GM12878 (cell line): Measurements from ENCODE around the gene FOXP4. TPM values are rescaled to one million over a fixed set of nuclear protein-coding genes. Genes with fewer than 3 reads are reported as not detected.

Source experiments
- ATAC-seq: fragments of 200-7000 bp; cut with Tn5 transposase; 3 replicates; pipeline ENCODE4 v1.9.1; 2020; ENCODE audit warnings: mild to moderate bottlenecking, moderate library complexity
- BruUV-seq: library from RNA; stranded (reverse); fragments of 400-500 nt; replicated peaks from 2 replicates; lab custom pipeline; 2021; lab: Mats Ljungman, UMichigan
- CTCF ChIA-PET: fragments of 300-600 bp; sonication (Branson Sonifier 250); formaldehyde crosslinking; extraction: SDS; loops from one replicate; lab custom pipeline; 2021; ENCODE audit warnings: inconsistent platforms; lab: Yijun Ruan, JAX
- POLR2A ChIA-PET: fragments of 350-600 bp; formaldehyde crosslinking; extraction: SDS; loops from one replicate; lab custom pipeline; 2021; ENCODE audit warnings: inconsistent platforms; lab: Charles Lee
- RAD21 ChIA-PET: fragments of 300-600 bp; sonication (Branson Sonifier 250); formaldehyde crosslinking; loops from one replicate; lab custom pipeline; 2023; ENCODE audit warnings: antibody characterized with exemption; ENCODE audit not compliant: unreplicated experiment; lab: Charles Lee
- SMC1A ChIA-PET: fragments of 300-600 bp; sonication (Branson Sonifier 250); formaldehyde crosslinking; loops from one replicate; lab custom pipeline; 2023; ENCODE audit not compliant: unreplicated experiment, uncharacterized antibody; lab: Charles Lee
- DNase-seq: peaks from one replicate; pipeline ENCODE4 v3.0.0-alpha.2; 2011; ENCODE audit warnings: low read depth, low spot score
- FAIRE-seq: peaks from 3 replicates; lab custom pipeline; 2011; peaks lifted over from hg19 to GRCh38; lab: Jason Lieb, UNC
- H2AFZ ChIP-seq: 2 replicates; pipeline ENCODE4 v1.6.0; 2011; ENCODE audit warnings: low read depth, low read length, control low read depth; ENCODE audit not compliant: control insufficient read depth
- H3K27ac ChIP-seq: 2 replicates; pipeline ENCODE4 v1.5.1; 2011; ENCODE audit warnings: control low read depth; ENCODE audit not compliant: control insufficient read depth, insufficient read depth
- H3K27me3 ChIP-seq, 2 experiments: replicated peaks in 1 of 2; 2 replicates each; pipeline versions ENCODE4 v1.6.0 to v1.6.1; 2011; ENCODE audit warnings: low read length in 1 of 2; ENCODE audit not compliant: control insufficient read depth in 2 of 2, insufficient read depth in 2 of 2
- H3K36me3 ChIP-seq, 2 experiments: 2 replicates each; pipeline ENCODE4 v1.5.1; 2011; ENCODE audit warnings: low read length in 1 of 2; ENCODE audit not compliant: control insufficient read depth in 2 of 2, insufficient read depth in 2 of 2
- H3K4me1 ChIP-seq: 2 replicates; pipeline ENCODE4 v1.6.1; 2011; ENCODE audit warnings: mild to moderate bottlenecking, low read length, moderate library complexity, mixed read lengths; ENCODE audit not compliant: control insufficient read depth, insufficient read depth
- H3K4me2 ChIP-seq: 2 replicates; pipeline ENCODE4 v1.6.0; 2011; ENCODE audit warnings: control low read depth; ENCODE audit not compliant: control insufficient read depth, insufficient read depth
- H3K4me3 ChIP-seq: fragments of 200-600 bp; sonication (generic); 2 replicates; pipeline ENCODE4 v1.5.1; 2016
- H3K79me2 ChIP-seq: 2 replicates; pipeline ENCODE4 v1.6.0; 2011; ENCODE audit warnings: low read length; ENCODE audit not compliant: control insufficient read depth, insufficient read depth
- H3K9ac ChIP-seq: 2 replicates; pipeline ENCODE4 v1.8.0; 2011; ENCODE audit warnings: low read length, control low read depth, mixed read lengths; ENCODE audit not compliant: control insufficient read depth, insufficient read depth
- H3K9me3 ChIP-seq: replicated peaks from 3 replicates; pipeline ENCODE4 v1.5.1; 2011; ENCODE audit warnings: mild to moderate bottlenecking, low read length; ENCODE audit not compliant: control insufficient read depth, insufficient read depth
- H4K20me1 ChIP-seq: 2 replicates; pipeline ENCODE4 v1.6.0; 2011; ENCODE audit not compliant: control insufficient read depth, insufficient read depth
- GATAD2B ChIP-seq: fragments of 450-650 bp; conservative IDR thresholded peaks from 2 replicates; pipeline ENCODE4 v1.6.1; 2017; ENCODE audit warnings: low read depth, mild to moderate bottlenecking, moderate library complexity
- HDGF ChIP-seq: fragments of 450-650 bp; IDR thresholded peaks from 2 replicates; pipeline ENCODE4 v1.6.1; 2016; ENCODE audit warnings: antibody characterized with exemption
- ZBTB4 ChIP-seq: fragments of 450-650 bp; formaldehyde crosslinking; IDR thresholded peaks from 2 replicates; pipeline ENCODE4 v1.4.0; 2022; ENCODE audit warnings: mild to moderate bottlenecking, moderate library complexity
- whole genome bisulfite sequencing: methylation state at CpG from one replicate; pipeline ENCODE4 v1.1.6; 2016; ENCODE audit warnings: low lambda C conversion rate; ENCODE audit not compliant: insufficient replicate concordance, insufficient coverage; ENCODE audit errors: missing lambda C conversion rate; 5-methylcytosine and 5-hydroxymethylcytosine counted together
- in situ Hi-C: fragments of 300-500 bp; cut with MboI; formaldehyde crosslinking; loops from 9 replicates; pipeline ENCODE4 v1.14.3; 2018; ENCODE audit warnings: mixed read lengths
- intact Hi-C: fragments of 100-400 bp; cut with micrococcal nuclease; formaldehyde crosslinking; loops from one replicate; pipeline ENCODE4 v1.14.2; 2022; ENCODE audit not compliant: unreplicated experiment
- polyA plus RNA-seq, 11 experiments: library from polyadenylated mRNA; depleted of rRNA in 4 of 11; unstranded in 6 of 11; stranded (reverse) in 5 of 11; fragments of >200 nt; fragmentation: Nextera tagmentation in 4 of 11; fragmentation: Illumina TruSeq in 1 of 11; extraction: Ambion mirVana in 4 of 11; extraction: Trizol in 1 of 11; gene quantifications; 1 replicate in 1 of 11; 2 replicates in 10 of 11; pipeline versions ENCODE4 v1.2.1 to v1.2.3, GENCODE V29; 2011 to 2016; ENCODE audit warnings: inconsistent platforms in 2 of 11, missing spikeins in 2 of 11, low read depth in 1 of 11
- total RNA-seq, 4 experiments: library from RNA; depleted of rRNA in 3 of 4; stranded (reverse); fragments of >200 nt in 3 of 4; fragmentation: Illumina TruSeq in 1 of 4; extraction: Trizol in 1 of 4; gene quantifications; 2 replicates each; pipeline versions ENCODE4 v1.2.1 to v1.2.3, GENCODE V29; 2013 to 2021
- TF ChIP-seq, protein P1 (sequence below): IDR thresholded peaks from 2 replicates; pipeline ENCODE4 v1.6.1; 2012; ENCODE audit warnings: low read length, inconsistent platforms

FOXP4 gene
- total and polyA plus RNA-seq, 10 of the 15 experiments (the other 5 are each of a cell fraction or from before 2014, with no cell fraction given): 0.31 to 46.1 (median 2.3) TPM

DNA sequence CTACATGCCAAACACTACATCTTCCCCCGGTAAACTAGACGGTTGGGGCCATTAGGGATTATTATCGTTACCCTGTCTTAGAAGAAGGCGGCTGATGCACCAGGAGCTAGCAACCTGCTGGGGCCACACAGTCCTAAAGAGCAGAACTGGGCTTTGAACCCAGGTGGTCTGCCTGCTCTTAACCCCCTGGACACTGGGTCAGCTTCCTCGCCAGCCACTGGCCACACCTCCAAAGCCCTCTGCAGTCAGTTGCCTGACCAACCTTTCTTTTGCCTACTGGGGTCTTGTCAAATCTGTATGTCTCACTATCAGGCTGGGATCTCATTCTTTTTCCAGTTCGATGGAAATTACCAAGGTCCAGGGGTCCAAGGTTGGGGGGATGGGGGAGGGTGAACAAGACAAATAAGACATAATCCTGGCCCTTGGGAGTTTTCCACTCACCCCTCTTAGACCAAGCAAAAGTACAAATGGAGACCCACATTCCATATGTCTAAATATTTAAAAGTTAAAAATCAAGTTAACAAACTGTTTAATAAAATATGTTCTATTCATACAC lies 34.0 kb upstream of the FOXP4 start (continued):
- no peak for TF ChIP-seq ZBTB4

DNA sequence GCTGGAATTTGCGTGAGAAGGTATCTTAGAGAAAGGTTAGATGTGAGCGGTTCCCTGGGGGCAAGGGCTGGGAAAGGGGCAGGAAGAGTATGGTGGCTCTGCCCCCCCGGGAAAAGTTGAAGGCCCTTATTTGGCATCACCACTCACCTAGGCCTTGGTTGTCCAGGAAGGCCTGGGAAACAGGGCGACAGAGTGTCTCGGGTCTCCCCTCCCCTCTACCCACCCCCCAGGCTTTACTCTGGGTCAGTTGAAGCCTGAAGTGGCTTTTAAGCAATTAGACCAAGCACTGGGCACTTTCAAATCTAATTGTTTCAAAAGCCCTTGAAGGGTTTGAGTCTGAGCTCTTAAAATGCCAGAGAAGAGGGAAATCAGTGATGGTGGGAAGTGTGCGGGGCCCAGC lies 30.2 kb upstream of the FOXP4 start:
- Histone ChIP-seq H3K9me3 (no peaks in the 10 kb centered on the region), H4K20me1 (no peaks in the 10 kb centered on the region), H3K4me3 (no peak overlapping the region), H3K27ac (no peak overlapping the region), H3K9ac (no peak overlapping the region), H3K27me3 (peaks cover 0 to 1% of the 10 kb centered on the region in 2 experiments; a peak in 2 of 4 replicates), H3K79me2 (no peaks in the 10 kb centered on the region), H2AFZ (no peak overlapping the region), H3K4me1 (no peaks in the 10 kb centered on the region), H3K4me2 (no peak overlapping the region), H3K36me3 (no peaks in the 10 kb centered on the region)
- BruUV-seq: no TSS peak
- ChIA-PET SMC1A (interaction anchor here (2.7 kb wide), 1 partner anchor 11 kb away, joined by 13 read pairs; no protein-coding TSS in a partner anchor), POLR2A (interaction anchor here (1.3 to 1.8 kb wide), 2 partner anchors 10 to 24 kb away, joined by 3 to 6 read pairs; no protein-coding TSS in a partner anchor), RAD21 (interaction anchor here (1.3 kb wide), 1 partner anchor 8 kb away, joined by 4 read pairs; no protein-coding TSS in a partner anchor), CTCF (interaction anchor here (0.5 to 1.8 kb wide), 3 partner anchors 9 to 95 kb away, joined by 3 to 4 read pairs (median 3); no protein-coding TSS in a partner anchor)
- 60% methylated on average over 6 of the region's 6 CpGs for WGBS
- FAIRE-seq (no peak), DNase-seq (no peak), ATAC-seq (no peak)
- in situ Hi-C loops (no loop called here), intact Hi-C loops (no loop called here)
- TF ChIP-seq HDGF (no peak), GATAD2B (no peak)
- TF ChIP-seq, protein P1, sequence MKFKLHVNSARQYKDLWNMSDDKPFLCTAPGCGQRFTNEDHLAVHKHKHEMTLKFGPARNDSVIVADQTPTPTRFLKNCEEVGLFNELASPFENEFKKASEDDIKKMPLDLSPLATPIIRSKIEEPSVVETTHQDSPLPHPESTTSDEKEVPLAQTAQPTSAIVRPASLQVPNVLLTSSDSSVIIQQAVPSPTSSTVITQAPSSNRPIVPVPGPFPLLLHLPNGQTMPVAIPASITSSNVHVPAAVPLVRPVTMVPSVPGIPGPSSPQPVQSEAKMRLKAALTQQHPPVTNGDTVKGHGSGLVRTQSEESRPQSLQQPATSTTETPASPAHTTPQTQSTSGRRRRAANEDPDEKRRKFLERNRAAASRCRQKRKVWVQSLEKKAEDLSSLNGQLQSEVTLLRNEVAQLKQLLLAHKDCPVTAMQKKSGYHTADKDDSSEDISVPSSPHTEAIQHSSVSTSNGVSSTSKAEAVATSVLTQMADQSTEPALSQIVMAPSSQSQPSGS: no peak
